HG02623 (cell line): ENCODE results near the gene PPA2.
"Not testable (repeated sequence)": the region's sequence is repeated elsewhere in the genome, so short reads cannot be mapped to it uniquely, and the experiment has no call there.

Experiments
- ATAC-seq: cut with Tn5 transposase; IDR thresholded peaks from one replicate; pipeline ENCODE4 v1.9.1; 2021; ENCODE audit warnings: moderate library complexity; ENCODE audit not compliant: unreplicated experiment

The PPA2 gene

GRCh38 chr4:105473324-105474098 is at the start of gene PPA2:
TSS of gene PPA2 (minus strand) at chr4:105474062. CDS start at chr4:105474050, 12 bp downstream.
- ATAC-seq, result peak; percentile 86

GRCh38 chr4:105520819-105521790 is 47.2 kb upstream of the PPA2 start:
- peak; percentile 82 for ATAC-seq

GRCh38 chr4:105510245-105510644 is 36.4 kb upstream of the PPA2 start:
- ATAC-seq, result no peak

- no peak for ATAC-seq
Measured at GRCh38 chr4:105509714-105510113, 35.9 kb upstream of the PPA2 start.

GRCh38 chr4:105509291-105509690 is 35.4 kb upstream of the PPA2 start:
- ATAC-seq, result peak; percentile 93

- ATAC-seq, result no peak
Measured at GRCh38 chr4:105504744-105505143, 30.9 kb upstream of the PPA2 start.

- no peak for ATAC-seq
Measured at GRCh38 chr4:105503484-105503883, 29.6 kb upstream of the PPA2 start.

- no peak for ATAC-seq
Measured at GRCh38 chr4:105496899-105497298, 23.0 kb upstream of the PPA2 start.

- no peak for ATAC-seq
Measured at GRCh38 chr4:105495667-105496066, 21.8 kb upstream of the PPA2 start.

GRCh38 chr4:105490523-105490922 is 16.7 kb upstream of the PPA2 start:
- ATAC-seq, result no peak

GRCh38 chr4:105483840-105484239 is 10.0 kb upstream of the PPA2 start:
- ATAC-seq, result no peak

- peak; percentile 5 for ATAC-seq
Measured at GRCh38 chr4:105474099-105474518, 247 bp upstream of the PPA2 start.

GRCh38 chr4:105472871-105473323 is 965 bp downstream of the PPA2 start:
- peak; percentile 3 for ATAC-seq

GRCh38 chr4:105471566-105472176 is 2.2 kb downstream of the PPA2 start:
- peak; percentile 28 for ATAC-seq

GRCh38 chr4:105470766-105471165 is 3.1 kb downstream of the PPA2 start:
- ATAC-seq, result no peak

- ATAC-seq, result no peak
Measured at GRCh38 chr4:105469736-105470135, 4.1 kb downstream of the PPA2 start.

- no peak for ATAC-seq
Measured at GRCh38 chr4:105466580-105466979, 7.3 kb downstream of the PPA2 start.

- not testable (repeated sequence) for ATAC-seq
Measured at GRCh38 chr4:105464563-105464962, 9.3 kb downstream of the PPA2 start.

- ATAC-seq, result no peak
Measured at GRCh38 chr4:105462576-105462975, 11.3 kb downstream of the PPA2 start.

GRCh38 chr4:105461621-105462382 is 12.1 kb downstream of the PPA2 start:
- ATAC-seq, result no peak
